A549 (cell line): ENCODE data around the gene NGEF.

Experiments
- CHD2 ChIP-seq: fragments of 150-350 bp; IDR thresholded peaks from 2 replicates; pipeline ENCODE4 v1.6.1; 2014; ENCODE audit warnings: low read length; ENCODE audit not compliant: partially characterized antibody
- CTCF ChIP-seq: fragments of >200 bp; sonication (Bioruptor Twin); formaldehyde crosslinking; IDR thresholded peaks from 3 replicates; pipeline ENCODE4 v1.5.1; 2016
- E2F6 ChIP-seq: IDR thresholded peaks from 2 replicates; pipeline ENCODE4 v1.6.1; 2012; ENCODE audit warnings: low read depth, borderline replicate concordance
- EP300 ChIP-seq, 2 experiments: fragments of >200 bp; sonication (Bioruptor Twin); formaldehyde crosslinking; IDR thresholded peaks; 2 replicates in 1 of 2; 3 replicates in 1 of 2; pipeline ENCODE4 v1.6.1; 2016 to 2017
- HDAC2 ChIP-seq: fragments of 200-600 bp; sonication (generic); IDR thresholded peaks from 2 replicates; pipeline ENCODE4 v1.6.1; 2016
- JUNB ChIP-seq: fragments of >200 bp; sonication (Bioruptor Twin); formaldehyde crosslinking; IDR thresholded peaks from 2 replicates; pipeline ENCODE4 v1.6.1; 2016
- MYC ChIP-seq: IDR thresholded peaks from 2 replicates; pipeline ENCODE4 v1.6.1; 2012; ENCODE audit warnings: mild to moderate bottlenecking, inconsistent platforms, low read length, improper control_type of control experiment, borderline replicate concordance
- POLR2A ChIP-seq: IDR thresholded peaks from 2 replicates; pipeline ENCODE4 v1.6.1; 2012; ENCODE audit warnings: mild to moderate bottlenecking, low read length
- TF ChIP-seq, protein P1 (sequence below): IDR thresholded peaks from 2 replicates; pipeline ENCODE4 v1.6.1; 2012

GRCh38 chr2:232954691-232955090, 58.4 kb downstream of the NGEF start:
- TF ChIP-seq CTCF (no peak), POLR2A (no peak), MYC (no peak), E2F6 (no peak), CHD2 (no peak), HDAC2 (no peak), EP300 (IDR thresholded peaks at IDR 0.05) (no peak), JUNB (no peak)
- TF ChIP-seq, protein P1, sequence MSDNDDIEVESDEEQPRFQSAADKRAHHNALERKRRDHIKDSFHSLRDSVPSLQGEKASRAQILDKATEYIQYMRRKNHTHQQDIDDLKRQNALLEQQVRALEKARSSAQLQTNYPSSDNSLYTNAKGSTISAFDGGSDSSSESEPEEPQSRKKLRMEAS, result no peak
